Endodermal cell (in vitro differentiated cells): ENCODE data around the gene LSM4. TPM values are rescaled to one million over a fixed set of nuclear protein-coding genes. Genes with fewer than 3 reads are reported as not detected.

Source experiments
- DNase-seq: peaks from one replicate; pipeline ENCODE4 v3.0.0-alpha.2; 2017
- H3K27ac ChIP-seq: 2 replicates; pipeline ENCODE4 v1.5.1; 2013; ENCODE audit warnings: mild to moderate bottlenecking, low read depth, low read length, moderate library complexity
- H3K27me3 ChIP-seq: 2 replicates; pipeline ENCODE4 v1.6.1; 2013; ENCODE audit warnings: mild to moderate bottlenecking, low read length, moderate library complexity; ENCODE audit not compliant: insufficient read depth, control insufficient read depth, poor library complexity, severe bottlenecking
- H3K36me3 ChIP-seq: 2 replicates; pipeline ENCODE4 v1.7.0; 2013; ENCODE audit warnings: mild to moderate bottlenecking, low read length, moderate library complexity; ENCODE audit not compliant: control insufficient read depth, insufficient read depth
- H3K4me1 ChIP-seq: one replicate; pipeline ENCODE4 v1.7.0; 2013; ENCODE audit warnings: low read length; ENCODE audit not compliant: control insufficient read depth, insufficient read depth
- H3K4me3 ChIP-seq: 2 replicates; pipeline ENCODE4 v1.5.1; 2013; ENCODE audit warnings: mild to moderate bottlenecking, low read length, moderate library complexity
- H3K9ac ChIP-seq: 2 replicates; pipeline ENCODE4 v1.6.1; 2013; ENCODE audit warnings: mild to moderate bottlenecking, low read length, moderate library complexity; ENCODE audit not compliant: poor library complexity, severe bottlenecking; ENCODE audit errors: extremely low read depth
- H3K9me3 ChIP-seq: 2 replicates; pipeline ENCODE4 v1.6.1; 2013; ENCODE audit warnings: mild to moderate bottlenecking, low read length, moderate library complexity; ENCODE audit not compliant: control insufficient read depth
- H3K27ac Mint-ChIP-seq: 2 replicates; pipeline ENCODE4 v1.8.0; 2020; ENCODE audit warnings: mixed read lengths
- H3K27me3 Mint-ChIP-seq: 2 replicates; pipeline ENCODE4 v1.8.0; 2021; ENCODE audit warnings: mild to moderate bottlenecking, mixed read lengths; ENCODE audit not compliant: insufficient read depth
- H3K36me3 Mint-ChIP-seq: 2 replicates; pipeline ENCODE4 v1.8.0; 2020; ENCODE audit warnings: low read depth, mixed read lengths
- H3K4me1 Mint-ChIP-seq: 2 replicates; pipeline ENCODE4 v1.8.0; 2020; ENCODE audit warnings: mixed read lengths
- H3K4me3 Mint-ChIP-seq: 2 replicates; pipeline ENCODE4 v1.8.0; 2020; ENCODE audit warnings: mild to moderate bottlenecking, moderate library complexity, mixed read lengths
- H3K9me3 Mint-ChIP-seq: 2 replicates; pipeline ENCODE4 v1.8.0; 2020; ENCODE audit warnings: mild to moderate bottlenecking, mixed read lengths
- CTCF ChIP-seq: fragments of 200-600 bp; sonication (generic); conservative IDR thresholded peaks from 2 replicates; pipeline ENCODE4 v1.5.0; 2021; ENCODE audit warnings: antibody characterized with exemption, mild to moderate bottlenecking
- WGBS, 2 experiments: methylation state at CpG; one replicate each; pipeline versions ENCODE4 v1.1.5 to v1.1.7; 2013; ENCODE audit warnings: missing lambda C conversion rate in 2 of 2, mixed read lengths in 1 of 2; ENCODE audit not compliant: insufficient coverage in 1 of 2, insufficient read length in 1 of 2; 5-methylcytosine and 5-hydroxymethylcytosine counted together
- total RNA-seq, 2 donors: library from RNA; stranded (reverse); fragmentation: NEBNext Ultra II Directional in 1 of 2; extraction: Animal tissue kit (Norgen Biotek cat#: 25700) in 1 of 2; gene quantifications; 2 replicates in 1 of 2; 3 replicates in 1 of 2; pipeline ENCODE4 v1.2.1, GENCODE V29; 2021

Gene LSM4
- total RNA-seq, 2 donors from 2014 or later: 252 to 276 TPM

- peak overlapping the region; percentile 89 for H3K4me3 ChIP-seq
- Mint-ChIP-seq H3K36me3 (peaks cover 19% of the 10 kb centered on the region), H3K4me3 (peak overlapping the region; percentile 97), H3K4me1 (peaks cover 18% of the 10 kb centered on the region), H3K27me3 (no peaks in the 10 kb centered on the region), H3K27ac (peak overlapping the region; percentile 99), H3K9me3 (no peaks in the 10 kb centered on the region)
- H3K36me3 ChIP-seq: peaks cover 24% of the 10 kb centered on the region
- peak overlapping the region; percentile 100 for H3K9ac ChIP-seq
- H3K9me3 ChIP-seq: no peaks in the 10 kb centered on the region
- no peaks in the 10 kb centered on the region for H3K27me3 ChIP-seq
- no peaks in the 10 kb centered on the region for H3K4me1 ChIP-seq
- DNase-seq: peak; percentile 77
- H3K27ac ChIP-seq: peak overlapping the region; percentile 97
- WGBS, 2 experiments: 0% methylated on average over 70 to 111 of the region's 111 CpGs
- no peak for TF ChIP-seq CTCF
Observed at GRCh38 chr19:18280247-18281081, 42.4 kb downstream of the LSM4 start.

- Mint-ChIP-seq H3K4me1 (peaks cover 18% of the 10 kb centered on the region), H3K36me3 (peaks cover 24% of the 10 kb centered on the region), H3K27me3 (no peaks in the 10 kb centered on the region), H3K9me3 (no peaks in the 10 kb centered on the region), H3K27ac (peak overlapping the region; percentile 99), H3K4me3 (peak overlapping the region; percentile 97)
- peak overlapping the region; percentile 100 for H3K9ac ChIP-seq
- no peaks in the 10 kb centered on the region for H3K4me1 ChIP-seq
- 0% methylated on average over 10 to 47 of the region's 55 CpGs for WGBS, 2 experiments
- peak; percentile 99 for TF ChIP-seq CTCF
- H3K27me3 ChIP-seq: no peaks in the 10 kb centered on the region
- H3K27ac ChIP-seq: peak overlapping the region; percentile 97
- H3K9me3 ChIP-seq: no peaks in the 10 kb centered on the region
- H3K36me3 ChIP-seq: peaks cover 27% of the 10 kb centered on the region
- peak; percentile 97 for DNase-seq
- H3K4me3 ChIP-seq: peak overlapping the region; percentile 89
Observed at GRCh38 chr19:18279516-18280246, 43.2 kb downstream of the LSM4 start.

GRCh38 chr19:18279266-18279515 lies 43.7 kb downstream of the LSM4 start:
- no peak for TF ChIP-seq CTCF
- no peaks in the 10 kb centered on the region for H3K9me3 Mint-ChIP-seq
- Histone ChIP-seq H3K9me3 (no peaks in the 10 kb centered on the region), H3K4me3 (peak overlapping the region; percentile 89), H3K27ac (peak overlapping the region; percentile 15), H3K36me3 (peaks cover 27% of the 10 kb centered on the region), H3K9ac (peak overlapping the region; percentile 100), H3K27me3 (no peaks in the 10 kb centered on the region), H3K4me1 (no peaks in the 10 kb centered on the region)
- H3K27me3 Mint-ChIP-seq: no peaks in the 10 kb centered on the region
- H3K36me3 Mint-ChIP-seq: peaks cover 29% of the 10 kb centered on the region
- peaks cover 18% of the 10 kb centered on the region for H3K4me1 Mint-ChIP-seq
- no peak for DNase-seq
- WGBS, 2 experiments: 24 to 44% methylated on average over 3 to 5 of the region's 5 CpGs
- H3K4me3 Mint-ChIP-seq: peak overlapping the region; percentile 97
- H3K27ac Mint-ChIP-seq: peak overlapping the region; percentile 99
